HepG2 (cell line): ENCODE results near the gene CDH22. TPM values are rescaled to one million over a fixed set of nuclear protein-coding genes. Genes with fewer than 3 reads are reported as not detected.

ENCODE experiments used
- FOXO1 ChIP-seq: sonication (generic); formaldehyde crosslinking; IDR thresholded peaks from 2 replicates; pipeline ENCODE4 v1.4.0; 2020; ENCODE audit warnings: missing genetic modification reagents
- GABPB1 ChIP-seq: IDR thresholded peaks from 2 replicates; pipeline ENCODE4 v1.6.1; 2016; ENCODE audit warnings: mild to moderate bottlenecking, missing genetic modification reagents, moderate library complexity, missing compliant biosample characterization
- HMGXB3 ChIP-seq: sonication (generic); formaldehyde crosslinking; IDR thresholded peaks from 2 replicates; pipeline ENCODE4 v1.4.0; 2020; ENCODE audit warnings: missing genetic modification reagents, borderline replicate concordance
- HNRNPK ChIP-seq: fragments of 200-400 bp; formaldehyde crosslinking; IDR thresholded peaks from 2 replicates; pipeline ENCODE4 v1.6.1; 2018; ENCODE audit warnings: low read length, low read depth, moderate library complexity, mild to moderate bottlenecking; ENCODE audit not compliant: poor library complexity, severe bottlenecking
- HOXD1 ChIP-seq: sonication (generic); formaldehyde crosslinking; IDR thresholded peaks from 2 replicates; pipeline ENCODE4 v1.5.0; 2020; ENCODE audit warnings: missing genetic modification reagents
- KMT2A ChIP-seq: sonication (generic); formaldehyde crosslinking; IDR thresholded peaks from 2 replicates; pipeline ENCODE4 v1.4.0; 2020; ENCODE audit warnings: missing genetic modification reagents
- NR2F1 ChIP-seq, 2 experiments: fragments of 450-650 bp in 1 of 2; formaldehyde crosslinking in 1 of 2; IDR thresholded peaks; 2 replicates each; pipeline versions ENCODE4 v1.5.0 to v1.6.1; 2016 to 2020; ENCODE audit warnings: mild to moderate bottlenecking in 1 of 2, missing compliant biosample characterization in 1 of 2, missing genetic modification reagents in 1 of 2, moderate library complexity in 1 of 2
- PREB ChIP-seq: sonication (generic); formaldehyde crosslinking; IDR thresholded peaks from 2 replicates; pipeline ENCODE4 v1.4.0; 2020; ENCODE audit warnings: missing genetic modification reagents
- RBFOX2 ChIP-seq: fragments of 200-400 bp; formaldehyde crosslinking; IDR thresholded peaks from 2 replicates; pipeline ENCODE4 v1.6.1; 2017; ENCODE audit warnings: low read depth, mild to moderate bottlenecking, low read length
- SALL1 ChIP-seq: sonication (generic); formaldehyde crosslinking; IDR thresholded peaks from 2 replicates; pipeline ENCODE4 v1.8.0; 2022; ENCODE audit warnings: mild to moderate bottlenecking, missing genetic modification reagents
- SP2 ChIP-seq: sonication (generic); formaldehyde crosslinking; IDR thresholded peaks from 2 replicates; pipeline ENCODE4 v1.5.1; 2020; ENCODE audit warnings: mild to moderate bottlenecking, missing genetic modification reagents
- ZBTB39 ChIP-seq: sonication (generic); formaldehyde crosslinking; IDR thresholded peaks from 2 replicates; pipeline ENCODE4 v1.5.0; 2020; ENCODE audit warnings: missing genetic modification reagents
- ZKSCAN8 ChIP-seq: IDR thresholded peaks from 2 replicates; pipeline ENCODE4 v1.6.1; 2016; ENCODE audit warnings: borderline replicate concordance, missing genetic modification reagents, missing compliant biosample characterization
- ZMYM2 ChIP-seq: sonication (generic); formaldehyde crosslinking; IDR thresholded peaks from 2 replicates; pipeline ENCODE4 v1.8.0; 2022; ENCODE audit warnings: mild to moderate bottlenecking, missing genetic modification reagents
- ZNF687 ChIP-seq: sonication (generic); formaldehyde crosslinking; IDR thresholded peaks from 2 replicates; pipeline ENCODE4 v1.5.1; 2020; ENCODE audit warnings: mild to moderate bottlenecking, missing genetic modification reagents, moderate library complexity
- ZNF768 ChIP-seq: sonication (generic); formaldehyde crosslinking; IDR thresholded peaks from 2 replicates; pipeline ENCODE4 v1.4.0; 2020; ENCODE audit warnings: missing genetic modification reagents
- polyA plus RNA-seq, 8 experiments: library from polyadenylated mRNA; depleted of rRNA in 3 of 8; stranded (reverse) in 7 of 8; unstranded in 1 of 8; fragments of >200 nt; fragmentation: Illumina TruSeq in 4 of 8; extraction: Trizol in 4 of 8; gene quantifications; 2 replicates each; pipeline versions ENCODE4 v1.2.1 to v1.2.3, GENCODE V29; 2011 to 2016; ENCODE audit warnings: low read depth in 4 of 8, missing spikeins in 1 of 8, mixed read lengths in 1 of 8; ENCODE audit not compliant: insufficient read depth in 1 of 8
- total RNA-seq, 5 experiments: library from RNA; depleted of rRNA; stranded (reverse); fragments of >200 nt; fragmentation: Illumina TruSeq; extraction: Trizol; gene quantifications; 2 replicates each; pipeline ENCODE4 v1.2.3, GENCODE V29; 2016; ENCODE audit warnings: low read depth in 1 of 5

Gene CDH22
- total and polyA plus RNA-seq, 2 of the 13 experiments (the other 11 are each of a cell fraction or from before 2014, with no cell fraction given), result not detected

GRCh38 chr20:46174469-46175126, 133.7 kb downstream of the CDH22 start (continued):
- TF ChIP-seq HOXD1 (CRISPR knock-in tag) (no peak), GABPB1 (CRISPR knock-in tag) (no peak; the same call in 1 of the 2 replicates), HNRNPK (peak; percentile 81), RBFOX2 (no peak), ZNF687 (CRISPR knock-in tag) (peak; percentile 36; the same call in 1 of the 2 replicates), SP2 (CRISPR knock-in tag) (no peak), KMT2A (0 out of 2 replicates have a peak, but pooled peaks have one; percentile 28), ZNF768 (CRISPR knock-in tag) (no peak), HMGXB3 (no peak), NR2F1 (CRISPR knock-in tag; IDR thresholded peaks at IDR 0.05) (no peak), SALL1 (CRISPR knock-in tag) (peak; percentile 53; the same call in 1 of the 2 replicates), ZKSCAN8 (CRISPR knock-in tag) (no peak), FOXO1 (0 out of 2 replicates have a peak, but pooled peaks have one; percentile 36), ZBTB39 (CRISPR knock-in tag) (0 out of 2 replicates have a peak, but pooled peaks have one; percentile 34), ZMYM2 (CRISPR knock-in tag) (no peak), PREB (CRISPR knock-in tag) (no peak)
